ENCODE results near the gene PRICKLE2.

Gene PRICKLE2

DNA sequence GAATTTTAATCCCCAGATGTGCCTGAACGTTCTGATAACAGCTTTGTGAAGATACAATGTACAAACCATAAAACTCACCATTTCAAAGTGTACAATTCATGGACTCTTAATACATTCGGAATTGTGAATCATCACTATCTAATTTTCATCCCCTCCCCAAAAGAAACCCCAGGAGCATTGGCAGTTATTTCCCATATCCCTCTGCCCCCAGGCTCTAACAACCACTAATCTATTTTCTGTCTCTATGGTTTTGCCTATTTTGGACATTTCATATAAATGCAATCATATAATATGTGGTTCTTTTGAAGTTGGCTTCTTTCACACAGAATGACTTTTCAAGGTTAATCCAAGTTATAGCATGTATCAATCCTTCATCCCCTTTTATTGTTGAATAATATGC, 25.3 kb downstream of the PRICKLE2 start:
- TF ChIP-seq, protein P1, sequence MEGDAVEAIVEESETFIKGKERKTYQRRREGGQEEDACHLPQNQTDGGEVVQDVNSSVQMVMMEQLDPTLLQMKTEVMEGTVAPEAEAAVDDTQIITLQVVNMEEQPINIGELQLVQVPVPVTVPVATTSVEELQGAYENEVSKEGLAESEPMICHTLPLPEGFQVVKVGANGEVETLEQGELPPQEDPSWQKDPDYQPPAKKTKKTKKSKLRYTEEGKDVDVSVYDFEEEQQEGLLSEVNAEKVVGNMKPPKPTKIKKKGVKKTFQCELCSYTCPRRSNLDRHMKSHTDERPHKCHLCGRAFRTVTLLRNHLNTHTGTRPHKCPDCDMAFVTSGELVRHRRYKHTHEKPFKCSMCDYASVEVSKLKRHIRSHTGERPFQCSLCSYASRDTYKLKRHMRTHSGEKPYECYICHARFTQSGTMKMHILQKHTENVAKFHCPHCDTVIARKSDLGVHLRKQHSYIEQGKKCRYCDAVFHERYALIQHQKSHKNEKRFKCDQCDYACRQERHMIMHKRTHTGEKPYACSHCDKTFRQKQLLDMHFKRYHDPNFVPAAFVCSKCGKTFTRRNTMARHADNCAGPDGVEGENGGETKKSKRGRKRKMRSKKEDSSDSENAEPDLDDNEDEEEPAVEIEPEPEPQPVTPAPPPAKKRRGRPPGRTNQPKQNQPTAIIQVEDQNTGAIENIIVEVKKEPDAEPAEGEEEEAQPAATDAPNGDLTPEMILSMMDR (IDR thresholded peaks at IDR 0.05; ENCODE audit: low read length), result no peak
- TF ChIP-seq EZH2 (IDR thresholded peaks at IDR 0.05; ENCODE audit: borderline replicate concordance, low read length), result no peak
- H3K9me2 ChIP-seq (ENCODE audit: low read depth, low read length), result no peaks in the 10 kb centered on the region
- H3K9ac ChIP-seq (ENCODE audit: low read length), result no peak overlapping the region
- no peaks in the 10 kb centered on the region for H3K27me3 ChIP-seq (ENCODE audit: insufficient read depth, low read length)
- no peak overlapping the region for H3K4me2 ChIP-seq (ENCODE audit: low read length)
- no peaks in the 10 kb centered on the region for H4K20me1 ChIP-seq (ENCODE audit: insufficient read depth, low read length)
- H3K27ac ChIP-seq (ENCODE audit: low read depth, low read length, poor library complexity, severe bottlenecking), result no peak overlapping the region
- no peaks in the 10 kb centered on the region for H3K79me2 ChIP-seq (ENCODE audit: insufficient read depth, low read length)
- H3K4me3 ChIP-seq (ENCODE audit: low read depth, low read length, poor library complexity, severe bottlenecking), result no peak overlapping the region
- H2AFZ ChIP-seq (ENCODE audit: low read length), result no peak overlapping the region
- H3K36me3 ChIP-seq (ENCODE audit: insufficient read depth, low read length), result no peaks in the 10 kb centered on the region
- H3K4me1 ChIP-seq (ENCODE audit: insufficient read depth, low read length, severe bottlenecking), result no peaks in the 10 kb centered on the region
- H3F3A ChIP-seq (ENCODE audit: insufficient read depth, low read length), result no peaks in the 10 kb centered on the region
- no peaks in the 10 kb centered on the region for H3K9me3 ChIP-seq (ENCODE audit: low read length)

DNA sequence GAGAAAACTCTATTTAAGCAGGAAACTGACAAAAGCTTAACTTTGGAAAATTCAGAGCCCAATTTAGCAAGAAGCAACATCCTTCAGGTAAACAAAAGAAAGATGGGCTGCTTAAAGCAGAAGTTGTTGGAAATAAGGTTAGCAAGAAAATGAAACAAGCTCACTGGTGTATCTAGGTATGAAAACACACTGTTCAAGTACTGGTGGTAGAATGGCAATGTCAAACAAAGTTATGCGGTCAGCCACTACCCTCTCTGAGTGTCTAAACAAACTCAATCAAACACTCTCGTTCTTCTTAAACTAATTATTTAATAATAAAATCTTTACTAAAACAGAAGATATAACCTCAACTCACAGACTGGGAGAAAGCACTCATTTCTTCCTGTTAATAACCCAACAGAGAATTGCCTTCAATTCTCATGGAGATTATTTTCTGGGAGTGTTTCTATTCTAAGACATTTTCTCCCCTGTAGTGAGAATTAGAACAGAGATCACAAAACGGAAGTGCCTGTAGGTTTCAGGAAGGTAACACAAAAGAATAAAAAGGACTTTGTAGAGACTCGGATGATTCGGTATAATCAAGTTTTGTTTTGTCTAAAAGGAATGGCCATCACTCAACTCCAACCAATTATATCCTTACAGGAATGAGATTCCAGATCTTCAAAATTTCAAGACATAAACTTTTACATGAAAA, 28.9 kb downstream of the PRICKLE2 start:
- H3F3A ChIP-seq (ENCODE audit: insufficient read depth, low read length), result no peaks in the 10 kb centered on the region
- no peaks in the 10 kb centered on the region for H3K9me3 ChIP-seq (ENCODE audit: low read length)
- H3K36me3 ChIP-seq (ENCODE audit: insufficient read depth, low read length), result no peaks in the 10 kb centered on the region
- H3K4me3 ChIP-seq (ENCODE audit: low read depth, low read length, poor library complexity, severe bottlenecking), result no peak overlapping the region
- H2AFZ ChIP-seq (ENCODE audit: low read length), result no peak overlapping the region
- no peaks in the 10 kb centered on the region for H3K27me3 ChIP-seq (ENCODE audit: insufficient read depth, low read length)
- H3K4me2 ChIP-seq (ENCODE audit: low read length), result no peak overlapping the region
- H3K9ac ChIP-seq (ENCODE audit: low read length), result no peak overlapping the region
- TF ChIP-seq EZH2 (IDR thresholded peaks at IDR 0.05; ENCODE audit: borderline replicate concordance, low read length), result no peak
- TF ChIP-seq, protein P1 (IDR thresholded peaks at IDR 0.05; ENCODE audit: low read length), result no peak
- H3K4me1 ChIP-seq (ENCODE audit: insufficient read depth, low read length, severe bottlenecking), result no peaks in the 10 kb centered on the region
- no peak overlapping the region for H3K27ac ChIP-seq (ENCODE audit: low read depth, low read length, poor library complexity, severe bottlenecking)
- no peaks in the 10 kb centered on the region for H3K9me2 ChIP-seq (ENCODE audit: low read depth, low read length)
- no peaks in the 10 kb centered on the region for H3K79me2 ChIP-seq (ENCODE audit: insufficient read depth, low read length)
- no peaks in the 10 kb centered on the region for H4K20me1 ChIP-seq (ENCODE audit: insufficient read depth, low read length)

DNA sequence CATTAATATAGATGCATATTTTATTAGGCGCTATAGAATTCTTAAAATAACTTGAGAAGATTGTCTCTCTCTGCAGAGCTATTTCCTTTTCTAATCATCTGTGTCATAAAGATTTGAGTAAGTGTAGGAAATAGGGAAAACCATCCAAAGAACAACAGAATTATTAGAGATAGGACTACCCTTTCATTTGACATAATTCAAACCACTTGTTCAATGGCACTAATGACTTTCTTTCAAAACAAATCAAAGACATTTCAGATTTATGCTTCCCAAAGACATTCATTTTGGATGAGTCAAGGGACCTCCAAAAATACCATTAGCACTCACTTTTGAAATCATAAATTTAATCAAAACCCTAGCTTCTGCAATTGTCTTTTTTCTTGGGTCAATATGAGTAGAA, 29.5 kb downstream of the PRICKLE2 start:
- Histone ChIP-seq H3K9me3 (ENCODE audit: low read length) (no peaks in the 10 kb centered on the region), H3K9ac (ENCODE audit: low read length) (no peak overlapping the region), H3K4me1 (ENCODE audit: insufficient read depth, low read length, severe bottlenecking) (no peaks in the 10 kb centered on the region), H3K9me2 (ENCODE audit: low read depth, low read length) (no peaks in the 10 kb centered on the region), H2AFZ (ENCODE audit: low read length) (no peak overlapping the region), H3K79me2 (ENCODE audit: insufficient read depth, low read length) (no peaks in the 10 kb centered on the region), H3K36me3 (ENCODE audit: insufficient read depth, low read length) (no peaks in the 10 kb centered on the region), H4K20me1 (ENCODE audit: insufficient read depth, low read length) (no peaks in the 10 kb centered on the region), H3F3A (ENCODE audit: insufficient read depth, low read length) (no peaks in the 10 kb centered on the region), H3K27me3 (ENCODE audit: insufficient read depth, low read length) (no peaks in the 10 kb centered on the region), H3K4me2 (ENCODE audit: low read length) (no peak overlapping the region), H3K27ac (ENCODE audit: low read depth, low read length, poor library complexity, severe bottlenecking) (no peak overlapping the region), H3K4me3 (ENCODE audit: low read depth, low read length, poor library complexity, severe bottlenecking) (no peak overlapping the region)
- TF ChIP-seq, protein P1 (IDR thresholded peaks at IDR 0.05; ENCODE audit: low read length), result no peak
- no peak for TF ChIP-seq EZH2 (IDR thresholded peaks at IDR 0.05; ENCODE audit: borderline replicate concordance, low read length)
